Hepatocyte (in vitro differentiated cells): Measurements from ENCODE around the gene C9orf43.

Experiments used
- CTCF ChIP-seq: fragments of 200-600 bp; sonication (generic); IDR thresholded peaks from 2 replicates; pipeline ENCODE4 v1.5.1; 2016; ENCODE audit warnings: antibody characterized with exemption, mild to moderate bottlenecking; ENCODE audit not compliant: poor library complexity
- EZH2 ChIP-seq: fragments of 200-600 bp; sonication (generic); IDR thresholded peaks from 2 replicates; pipeline ENCODE4 v1.6.1; 2016; ENCODE audit warnings: antibody characterized with exemption, mild to moderate bottlenecking, borderline replicate concordance
- EZH2phosphoT487 ChIP-seq: fragments of 200-600 bp; sonication (generic); IDR thresholded peaks from one replicate; pipeline ENCODE4 v1.6.1; 2018; ENCODE audit warnings: antibody characterized with exemption, mild to moderate bottlenecking, low read depth, moderate library complexity; ENCODE audit not compliant: unreplicated experiment, severe bottlenecking

- TF ChIP-seq CTCF (no peak), EZH2phosphoT487 (no peak), EZH2 (no peak)
These were observed 40.7 kb upstream of the C9orf43 start for GRCh38 chr9:113369855-113370140.
